GM21786 (cell line): ENCODE measurements around the gene DNAJC30.

Experiments
- ATAC-seq: cut with Tn5 transposase; IDR thresholded peaks from one replicate; pipeline ENCODE4 v1.9.1; 2021; ENCODE audit not compliant: unreplicated experiment

The DNAJC30 gene

GRCh38 chr7:73650524-73650923, 32.7 kb downstream of the DNAJC30 start:
- ATAC-seq, result no peak

- no peak for ATAC-seq
Measured at GRCh38 chr7:73649576-73649975, 33.7 kb downstream of the DNAJC30 start.

GRCh38 chr7:73648593-73649332, 34.5 kb downstream of the DNAJC30 start:
- no peak for ATAC-seq

- no peak for ATAC-seq
Measured at GRCh38 chr7:73647725-73648592, 35.3 kb downstream of the DNAJC30 start.

- no peak for ATAC-seq
Measured at GRCh38 chr7:73646785-73647724, 36.2 kb downstream of the DNAJC30 start.

GRCh38 chr7:73645643-73646174, 37.5 kb downstream of the DNAJC30 start:
- ATAC-seq, result no peak

- ATAC-seq, result no peak
Measured at GRCh38 chr7:73644688-73645286, 38.5 kb downstream of the DNAJC30 start.

GRCh38 chr7:73642834-73643233, 40.4 kb downstream of the DNAJC30 start:
- no peak for ATAC-seq

- no peak for ATAC-seq
Measured at GRCh38 chr7:73638911-73639310, 44.3 kb downstream of the DNAJC30 start.

GRCh38 chr7:73635428-73636200, 47.6 kb downstream of the DNAJC30 start:
- no peak for ATAC-seq

- no peak for ATAC-seq
Measured at GRCh38 chr7:73633844-73634243, 49.4 kb downstream of the DNAJC30 start.

GRCh38 chr7:73633323-73633722, 49.9 kb downstream of the DNAJC30 start:
- no peak for ATAC-seq

- ATAC-seq, result no peak
Measured at GRCh38 chr7:73631558-73631957, 51.7 kb downstream of the DNAJC30 start.
